Measurements from ENCODE around the gene HSF4. TPM values are rescaled to one million over a fixed set of nuclear protein-coding genes. Genes with fewer than 3 reads are reported as not detected.
A peak's percentile ranks its signal among the peaks of the same experiment; 100 is the strongest.

HSF4 gene
- polyA plus RNA-seq, 2 of the 4 experiments (the other 2 are of a cell fraction), result 8.3 to 15.3 TPM

DNA sequence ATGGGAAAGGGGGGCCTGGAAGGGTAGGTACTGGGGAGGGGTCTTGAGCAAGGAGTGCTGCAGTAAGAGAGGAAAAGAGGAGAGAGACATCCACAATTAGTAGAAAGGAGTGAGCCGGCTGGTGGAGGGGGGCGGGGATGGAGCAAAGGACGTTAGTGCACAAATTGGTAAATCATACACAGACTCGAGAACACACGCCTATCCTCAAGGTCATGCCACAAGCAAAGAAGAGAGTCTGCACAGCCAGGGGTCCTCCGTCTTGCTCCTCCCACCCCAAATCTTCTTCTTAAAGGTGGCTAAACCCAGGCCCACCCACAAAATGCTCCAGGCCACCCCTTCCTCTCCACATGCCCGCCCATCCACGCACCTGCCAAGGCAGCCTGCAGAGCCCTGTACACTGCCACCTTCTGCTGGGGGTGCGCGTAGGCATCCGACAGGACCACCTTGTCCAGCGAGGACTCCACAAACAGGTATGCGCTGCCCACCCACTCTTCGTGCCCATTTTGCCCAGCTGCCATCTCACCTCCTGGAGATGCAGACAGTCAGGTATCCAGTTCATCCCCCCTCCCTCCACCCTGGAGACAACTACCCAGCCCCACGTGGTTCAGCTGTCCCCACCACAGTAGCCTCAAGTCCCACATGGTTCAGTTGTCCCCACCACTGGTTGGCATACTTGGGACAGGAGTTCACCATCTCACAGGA is 8.3 kb upstream of the HSF4 start (continued):
- TF ChIP-seq, protein P1, sequence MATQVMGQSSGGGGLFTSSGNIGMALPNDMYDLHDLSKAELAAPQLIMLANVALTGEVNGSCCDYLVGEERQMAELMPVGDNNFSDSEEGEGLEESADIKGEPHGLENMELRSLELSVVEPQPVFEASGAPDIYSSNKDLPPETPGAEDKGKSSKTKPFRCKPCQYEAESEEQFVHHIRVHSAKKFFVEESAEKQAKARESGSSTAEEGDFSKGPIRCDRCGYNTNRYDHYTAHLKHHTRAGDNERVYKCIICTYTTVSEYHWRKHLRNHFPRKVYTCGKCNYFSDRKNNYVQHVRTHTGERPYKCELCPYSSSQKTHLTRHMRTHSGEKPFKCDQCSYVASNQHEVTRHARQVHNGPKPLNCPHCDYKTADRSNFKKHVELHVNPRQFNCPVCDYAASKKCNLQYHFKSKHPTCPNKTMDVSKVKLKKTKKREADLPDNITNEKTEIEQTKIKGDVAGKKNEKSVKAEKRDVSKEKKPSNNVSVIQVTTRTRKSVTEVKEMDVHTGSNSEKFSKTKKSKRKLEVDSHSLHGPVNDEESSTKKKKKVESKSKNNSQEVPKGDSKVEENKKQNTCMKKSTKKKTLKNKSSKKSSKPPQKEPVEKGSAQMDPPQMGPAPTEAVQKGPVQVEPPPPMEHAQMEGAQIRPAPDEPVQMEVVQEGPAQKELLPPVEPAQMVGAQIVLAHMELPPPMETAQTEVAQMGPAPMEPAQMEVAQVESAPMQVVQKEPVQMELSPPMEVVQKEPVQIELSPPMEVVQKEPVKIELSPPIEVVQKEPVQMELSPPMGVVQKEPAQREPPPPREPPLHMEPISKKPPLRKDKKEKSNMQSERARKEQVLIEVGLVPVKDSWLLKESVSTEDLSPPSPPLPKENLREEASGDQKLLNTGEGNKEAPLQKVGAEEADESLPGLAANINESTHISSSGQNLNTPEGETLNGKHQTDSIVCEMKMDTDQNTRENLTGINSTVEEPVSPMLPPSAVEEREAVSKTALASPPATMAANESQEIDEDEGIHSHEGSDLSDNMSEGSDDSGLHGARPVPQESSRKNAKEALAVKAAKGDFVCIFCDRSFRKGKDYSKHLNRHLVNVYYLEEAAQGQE (IDR thresholded peaks at IDR 0.05), result no peak
- no peak for TF ChIP-seq PHF8 (IDR thresholded peaks at IDR 0.05; ENCODE audit: borderline replicate concordance, low read depth)
- no peak for TF ChIP-seq JUNB (IDR thresholded peaks at IDR 0.05)
- no peak for TF ChIP-seq POLR2AphosphoS2 (conservative IDR thresholded peaks at IDR 0.05; ENCODE audit: low read length)
- no peak for TF ChIP-seq EP300 (IDR thresholded peaks at IDR 0.05)
- no peak for TF ChIP-seq JUN (IDR thresholded peaks at IDR 0.05)
- TF ChIP-seq ZNF302 (CRISPR knock-in tag; IDR thresholded peaks at IDR 0.05), result no peak

DNA sequence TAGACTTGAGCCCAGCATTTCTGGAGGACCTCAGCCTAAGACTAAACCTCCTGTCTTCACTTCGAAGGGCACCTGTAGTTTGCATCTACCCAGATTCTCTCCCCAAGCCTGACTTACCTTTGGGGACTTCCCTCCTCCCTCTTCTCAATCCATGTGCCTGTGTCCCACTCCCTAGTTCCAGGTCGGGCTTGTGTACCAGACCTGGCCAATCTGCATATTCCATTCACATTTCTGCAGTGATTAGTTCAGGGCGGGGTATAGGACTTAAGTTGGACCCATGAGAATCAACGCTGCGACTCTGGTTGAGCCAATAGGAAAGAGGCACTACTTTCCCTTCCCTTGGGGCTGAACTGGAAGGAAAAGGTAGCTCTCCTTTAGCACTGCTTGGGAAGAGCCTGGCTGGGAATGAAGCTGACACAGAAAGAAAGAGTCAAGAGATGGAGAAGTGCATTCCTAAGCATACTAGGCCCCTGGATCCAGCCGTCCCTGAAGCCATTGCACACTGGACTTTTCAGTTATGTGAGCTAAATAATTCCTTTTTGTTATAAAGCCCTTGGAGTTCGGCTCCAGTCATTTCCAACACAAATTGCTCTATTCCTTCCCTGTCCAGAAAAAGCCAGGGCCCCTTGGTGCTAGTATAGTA is 7.3 kb upstream of the HSF4 start:
- H3K27ac ChIP-seq, result no peak overlapping the region
- ChIA-PET CTCF (interaction anchor here (0.8 to 16.0 kb wide), 15 partner anchors 11 to 289 kb away, joined by 3 to 314 read pairs (median 6); partner anchors contain the start of genes CES3, FBXL8, HSF4 and NOL3), POLR2A (interaction anchor here (1.0 kb wide), 1 partner anchor 13 kb away, joined by 5 read pairs; the partner anchor contains the start of gene NOL3)
- H3K4me2 ChIP-seq, result no peak overlapping the region
- H3K4me3 ChIP-seq, result no peak overlapping the region
- no peak for ATAC-seq
- WGBS (ENCODE audit: missing lambda C conversion rate), result 83% methylated on average over 7 of the region's 7 CpGs
- peaks cover 21% of the 10 kb centered on the region for H3K4me1 ChIP-seq
- no peak for FAIRE-seq
- H3K9me3 ChIP-seq, result no peaks in the 10 kb centered on the region
- DNase-seq (ENCODE audit: low read depth in 1 of 2, low spot score in 1 of 2), result no peak
- no peak for TF ChIP-seq MAZ (IDR thresholded peaks at IDR 0.05; ENCODE audit: borderline replicate concordance, low read depth, low read length)

DNA sequence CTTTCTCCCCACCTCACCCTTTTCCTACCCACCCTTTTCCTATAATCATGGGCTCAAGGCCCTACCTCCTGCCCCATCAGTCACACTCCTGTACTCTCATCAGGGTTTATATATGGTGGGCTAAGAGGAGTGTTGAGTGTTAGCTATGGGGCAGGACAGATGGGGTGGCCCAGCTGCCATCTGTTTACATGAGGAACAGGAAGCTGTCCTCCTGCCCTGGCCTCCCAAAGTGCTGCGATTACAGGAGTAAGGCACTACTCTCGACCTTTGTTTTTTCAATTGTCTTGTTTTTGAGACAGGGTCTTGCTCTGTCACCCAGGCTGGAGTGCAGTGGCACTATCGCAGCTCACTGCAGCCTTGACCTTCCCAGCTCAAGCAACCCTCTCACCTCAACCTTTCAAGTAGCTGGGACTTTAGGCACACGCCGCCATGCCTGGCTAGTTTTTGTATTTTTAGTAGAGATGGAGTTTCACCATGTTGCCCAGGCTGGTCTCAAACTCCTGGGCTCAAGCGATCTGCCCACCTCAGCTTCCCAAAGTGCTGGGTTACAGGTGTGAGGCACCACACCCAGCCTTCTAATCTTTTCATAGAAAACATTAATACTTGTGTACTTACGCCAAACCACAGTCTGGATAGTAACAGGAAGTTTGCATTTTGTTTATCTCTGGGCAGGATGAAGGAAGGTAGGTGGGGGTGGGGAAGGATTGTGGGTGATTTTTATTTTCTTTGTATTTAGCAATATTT is 6.5 kb upstream of the HSF4 start:
- Histone ChIP-seq H3K27ac (no peak overlapping the region), H3K4me1 (peaks cover 21% of the 10 kb centered on the region), H3K4me2 (peak overlapping the region; percentile 88; the same call in 2 of the 3 replicates), H3K9me3 (no peaks in the 10 kb centered on the region), H3K4me3 (no peak overlapping the region)
- DNase-seq (ENCODE audit: low read depth in 1 of 2, low spot score in 1 of 2) (no peak), FAIRE-seq (no peak), ATAC-seq (no peak)
- 95% methylated on average over 7 of the region's 7 CpGs for WGBS (ENCODE audit: missing lambda C conversion rate)
- TF ChIP-seq CHD4 (IDR thresholded peaks at IDR 0.05; ENCODE audit: borderline replicate concordance) (no peak), RARB (CRISPR knock-in tag; IDR thresholded peaks at IDR 0.05) (no peak), ESRRA (IDR thresholded peaks at IDR 0.05; ENCODE audit: borderline replicate concordance, low read length) (no peak), RCOR1 (IDR thresholded peaks at IDR 0.05; ENCODE audit: low read depth, low read length) (no peak), TP53 (CRISPR knock-in tag; IDR thresholded peaks at IDR 0.05) (no peak), GATA3 (IDR thresholded peaks at IDR 0.05; ENCODE audit: borderline replicate concordance) (no peak), HOXB5 (CRISPR knock-in tag; IDR thresholded peaks at IDR 0.05) (no peak), HOXA7 (CRISPR knock-in tag; IDR thresholded peaks at IDR 0.05) (no peak), CBX8 (IDR thresholded peaks at IDR 0.05) (no peak), ZNF302 (CRISPR knock-in tag; IDR thresholded peaks at IDR 0.05) (no peak), BHLHE40 (IDR thresholded peaks at IDR 0.05; ENCODE audit: low read depth, low read length) (no peak), MYC (IDR thresholded peaks at IDR 0.05; ENCODE audit: borderline replicate concordance, low read length) (no peak), ZC3H11A (IDR thresholded peaks at IDR 0.05) (no peak)
- TF ChIP-seq, protein P2, sequence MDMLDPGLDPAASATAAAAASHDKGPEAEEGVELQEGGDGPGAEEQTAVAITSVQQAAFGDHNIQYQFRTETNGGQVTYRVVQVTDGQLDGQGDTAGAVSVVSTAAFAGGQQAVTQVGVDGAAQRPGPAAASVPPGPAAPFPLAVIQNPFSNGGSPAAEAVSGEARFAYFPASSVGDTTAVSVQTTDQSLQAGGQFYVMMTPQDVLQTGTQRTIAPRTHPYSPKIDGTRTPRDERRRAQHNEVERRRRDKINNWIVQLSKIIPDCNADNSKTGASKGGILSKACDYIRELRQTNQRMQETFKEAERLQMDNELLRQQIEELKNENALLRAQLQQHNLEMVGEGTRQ (IDR thresholded peaks at IDR 0.05), result no peak
- TF ChIP-seq, protein P3, sequence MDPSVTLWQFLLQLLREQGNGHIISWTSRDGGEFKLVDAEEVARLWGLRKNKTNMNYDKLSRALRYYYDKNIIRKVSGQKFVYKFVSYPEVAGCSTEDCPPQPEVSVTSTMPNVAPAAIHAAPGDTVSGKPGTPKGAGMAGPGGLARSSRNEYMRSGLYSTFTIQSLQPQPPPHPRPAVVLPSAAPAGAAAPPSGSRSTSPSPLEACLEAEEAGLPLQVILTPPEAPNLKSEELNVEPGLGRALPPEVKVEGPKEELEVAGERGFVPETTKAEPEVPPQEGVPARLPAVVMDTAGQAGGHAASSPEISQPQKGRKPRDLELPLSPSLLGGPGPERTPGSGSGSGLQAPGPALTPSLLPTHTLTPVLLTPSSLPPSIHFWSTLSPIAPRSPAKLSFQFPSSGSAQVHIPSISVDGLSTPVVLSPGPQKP (IDR thresholded peaks at IDR 0.05; ENCODE audit: low read depth, low read length), result no peak
- TF ChIP-seq, protein P4, sequence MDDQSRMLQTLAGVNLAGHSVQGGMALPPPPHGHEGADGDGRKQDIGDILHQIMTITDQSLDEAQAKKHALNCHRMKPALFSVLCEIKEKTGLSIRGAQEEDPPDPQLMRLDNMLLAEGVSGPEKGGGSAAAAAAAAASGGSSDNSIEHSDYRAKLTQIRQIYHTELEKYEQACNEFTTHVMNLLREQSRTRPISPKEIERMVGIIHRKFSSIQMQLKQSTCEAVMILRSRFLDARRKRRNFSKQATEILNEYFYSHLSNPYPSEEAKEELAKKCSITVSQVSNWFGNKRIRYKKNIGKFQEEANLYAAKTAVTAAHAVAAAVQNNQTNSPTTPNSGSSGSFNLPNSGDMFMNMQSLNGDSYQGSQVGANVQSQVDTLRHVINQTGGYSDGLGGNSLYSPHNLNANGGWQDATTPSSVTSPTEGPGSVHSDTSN (IDR thresholded peaks at IDR 0.05), result no peak
- TF ChIP-seq, protein P5, sequence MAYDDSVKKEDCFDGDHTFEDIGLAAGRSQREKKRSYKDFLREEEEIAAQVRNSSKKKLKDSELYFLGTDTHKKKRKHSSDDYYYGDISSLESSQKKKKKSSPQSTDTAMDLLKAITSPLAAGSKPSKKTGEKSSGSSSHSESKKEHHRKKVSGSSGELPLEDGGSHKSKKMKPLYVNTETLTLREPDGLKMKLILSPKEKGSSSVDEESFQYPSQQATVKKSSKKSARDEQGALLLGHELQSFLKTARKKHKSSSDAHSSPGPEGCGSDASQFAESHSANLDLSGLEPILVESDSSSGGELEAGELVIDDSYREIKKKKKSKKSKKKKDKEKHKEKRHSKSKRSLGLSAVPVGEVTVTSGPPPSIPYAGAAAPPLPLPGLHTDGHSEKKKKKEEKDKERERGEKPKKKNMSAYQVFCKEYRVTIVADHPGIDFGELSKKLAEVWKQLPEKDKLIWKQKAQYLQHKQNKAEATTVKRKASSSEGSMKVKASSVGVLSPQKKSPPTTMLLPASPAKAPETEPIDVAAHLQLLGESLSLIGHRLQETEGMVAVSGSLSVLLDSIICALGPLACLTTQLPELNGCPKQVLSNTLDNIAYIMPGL (CRISPR knock-in tag; IDR thresholded peaks at IDR 0.05; ENCODE audit: borderline replicate concordance), result no peak
- POLR2A ChIA-PET, result interaction anchor here (0.5 to 1.0 kb wide), 3 partner anchors 12 to 201 kb away, joined by 4 to 6 read pairs (median 5); partner anchors contain the start of gene NOL3
- CTCF ChIA-PET, result interaction anchor here (0.8 to 20.5 kb wide), 15 partner anchors 2 to 290 kb away, joined by 3 to 314 read pairs (median 10); partner anchors contain the start of genes B3GNT9, FBXL8, HSF4 and NOL3
